Body of pancreas (tissue), 4 donors: ENCODE results near the gene TNS4. TPM values are rescaled to one million over a fixed set of nuclear protein-coding genes. Genes with fewer than 3 reads are reported as not detected.

Experiments used
- ATAC-seq: fragments of 150-250 bp; one replicate; pipeline ENCODE4 v1.9.1; 2016
- DNase-seq, 4 donors: peaks; one replicate each; pipeline ENCODE4 v3.0.0-alpha.2; 2019
- H3K27ac ChIP-seq, 4 donors: fragments of 200-600 bp; sonication (generic); 1 replicate in 3 of 4; 2 replicates in 1 of 4; pipeline versions ENCODE4 v1.5.1 to v1.6.1; 2016 to 2019; ENCODE audit warnings: mild to moderate bottlenecking in 1 of 4, mixed read lengths in 1 of 4, moderate library complexity in 1 of 4
- H3K27me3 ChIP-seq, 2 donors: fragments of 200-600 bp; sonication (generic); one replicate each; pipeline ENCODE4 v1.6.0; 2016; ENCODE audit warnings: mild to moderate bottlenecking in 1 of 2
- H3K36me3 ChIP-seq, 2 donors: fragments of 200-600 bp; sonication (generic); replicated peaks in 1 of 2; 2 replicates each; pipeline ENCODE4 v1.5.1; 2016; ENCODE audit warnings: low read depth in 2 of 2; ENCODE audit not compliant: insufficient read depth in 1 of 2
- H3K4me1 ChIP-seq: fragments of 200-600 bp; sonication (generic); one replicate; pipeline ENCODE4 v1.6.0; 2016
- H3K4me3 ChIP-seq, 2 donors: fragments of 200-600 bp; sonication (generic); 1 replicate in 1 of 2; 2 replicates in 1 of 2; pipeline ENCODE4 v1.5.1; 2016 to 2019
- H3K9me3 ChIP-seq, 3 donors: fragments of 200-600 bp; sonication (generic); 1 replicate in 2 of 3; 2 replicates in 1 of 3; pipeline ENCODE4 v1.5.1; 2016
- POLR2A ChIP-seq, 3 donors: fragments of 450-650 bp; IDR thresholded peaks; one replicate each; pipeline ENCODE4 v1.6.1; 2016; ENCODE audit warnings: antibody characterized with exemption in 3 of 3, mild to moderate bottlenecking in 2 of 3
- WGBS, 2 donors: methylation state at CpG; one replicate each; pipeline ENCODE4 v1.1.5; 2017; 5-methylcytosine and 5-hydroxymethylcytosine counted together
- intact Hi-C: fragments of 100-400 bp; cut with DNase I; formaldehyde crosslinking; loops from one replicate; pipeline ENCODE4 v1.15.1; 2023
- total RNA-seq, 2 donors: library from RNA; depleted of rRNA; stranded (reverse); fragments of >200 nt; gene quantifications; one replicate each; pipeline ENCODE4 v1.1.0, GENCODE V29; 2016
- TF ChIP-seq, protein P1 (sequence below), 7 experiments: fragments of 450-650 bp in 4 of 7; fragments of 200-600 bp in 3 of 7; sonication (generic) in 3 of 7; IDR thresholded peaks; one replicate each; pipeline ENCODE4 v1.5.1; 2016 to 2019; ENCODE audit warnings: antibody characterized with exemption in 7 of 7

Gene TNS4
- total RNA-seq, 2 donors from 2014 or later, result not detected

DNA sequence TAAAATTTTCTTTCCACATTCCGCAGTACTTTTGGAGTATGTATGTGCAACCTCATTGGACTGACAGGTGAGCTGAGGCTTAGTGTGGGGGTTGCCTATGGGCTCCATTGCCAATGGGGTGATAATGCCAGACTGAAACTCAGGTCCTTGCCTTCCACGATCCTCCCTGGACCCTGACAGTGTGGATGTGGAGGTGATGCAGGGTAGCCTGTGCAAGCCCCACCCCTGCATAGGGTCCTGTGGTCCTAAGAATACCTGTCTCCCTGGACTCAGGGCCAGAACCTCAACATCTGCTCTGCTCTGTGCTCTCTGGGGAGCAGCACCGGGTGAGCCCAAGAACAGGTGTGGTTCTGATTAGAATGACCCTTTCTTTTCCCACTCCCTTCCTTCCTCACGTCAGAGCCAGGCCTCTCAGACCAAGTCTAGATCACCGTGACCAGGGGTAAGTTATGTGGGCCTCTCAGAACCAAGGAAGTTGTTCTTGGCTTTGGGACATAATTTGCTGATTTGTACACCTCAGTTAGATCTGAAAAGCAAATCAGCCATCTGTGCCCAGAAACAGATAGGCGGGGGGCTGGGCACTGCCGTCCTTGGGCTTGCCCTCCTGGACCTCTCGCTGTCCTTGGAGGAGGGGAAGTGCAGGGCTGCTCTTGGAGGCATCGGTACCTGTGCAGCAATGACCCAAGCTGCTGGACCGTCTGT, 8.4 kb upstream of the TNS4 start:
- peaks cover 5% of the 10 kb centered on the region for H3K4me1 ChIP-seq
- DNase-seq (no peak), ATAC-seq (no peak)
- no peaks in the 10 kb centered on the region for H3K27me3 ChIP-seq
- no peak overlapping the region for H3K4me3 ChIP-seq
- intact Hi-C loops, result no loop called here
- no peak overlapping the region for H3K27ac ChIP-seq
- no peaks in the 10 kb centered on the region for H3K9me3 ChIP-seq
- WGBS, 2 donors, result 76 to 77% methylated on average over 6 to 10 of the region's 10 CpGs
- no peaks in the 10 kb centered on the region for H3K36me3 ChIP-seq
- no peak for TF ChIP-seq POLR2A (IDR thresholded peaks at IDR 0.05)
- TF ChIP-seq, protein P1, sequence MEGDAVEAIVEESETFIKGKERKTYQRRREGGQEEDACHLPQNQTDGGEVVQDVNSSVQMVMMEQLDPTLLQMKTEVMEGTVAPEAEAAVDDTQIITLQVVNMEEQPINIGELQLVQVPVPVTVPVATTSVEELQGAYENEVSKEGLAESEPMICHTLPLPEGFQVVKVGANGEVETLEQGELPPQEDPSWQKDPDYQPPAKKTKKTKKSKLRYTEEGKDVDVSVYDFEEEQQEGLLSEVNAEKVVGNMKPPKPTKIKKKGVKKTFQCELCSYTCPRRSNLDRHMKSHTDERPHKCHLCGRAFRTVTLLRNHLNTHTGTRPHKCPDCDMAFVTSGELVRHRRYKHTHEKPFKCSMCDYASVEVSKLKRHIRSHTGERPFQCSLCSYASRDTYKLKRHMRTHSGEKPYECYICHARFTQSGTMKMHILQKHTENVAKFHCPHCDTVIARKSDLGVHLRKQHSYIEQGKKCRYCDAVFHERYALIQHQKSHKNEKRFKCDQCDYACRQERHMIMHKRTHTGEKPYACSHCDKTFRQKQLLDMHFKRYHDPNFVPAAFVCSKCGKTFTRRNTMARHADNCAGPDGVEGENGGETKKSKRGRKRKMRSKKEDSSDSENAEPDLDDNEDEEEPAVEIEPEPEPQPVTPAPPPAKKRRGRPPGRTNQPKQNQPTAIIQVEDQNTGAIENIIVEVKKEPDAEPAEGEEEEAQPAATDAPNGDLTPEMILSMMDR (IDR thresholded peaks at IDR 0.05), result no peak

GRCh38 chr17:40506786-40507185, 5.4 kb upstream of the TNS4 start:
- WGBS, 2 donors, result 81 to 84% methylated on average over 3 to 5 of the region's 5 CpGs
- ATAC-seq (no peak), DNase-seq (no peak)
- no peak overlapping the region for H3K27ac ChIP-seq
- peaks cover 5% of the 10 kb centered on the region for H3K4me1 ChIP-seq
- no peaks in the 10 kb centered on the region for H3K27me3 ChIP-seq
- H3K36me3 ChIP-seq, result no peaks in the 10 kb centered on the region
- H3K4me3 ChIP-seq, result no peak overlapping the region
- no peak for TF ChIP-seq POLR2A (IDR thresholded peaks at IDR 0.05)
- TF ChIP-seq, protein P1 (IDR thresholded peaks at IDR 0.05), result no peak
- no peaks in the 10 kb centered on the region for H3K9me3 ChIP-seq
- intact Hi-C loops, result no loop called here

- no peaks in the 10 kb centered on the region for H3K27me3 ChIP-seq
- intact Hi-C loops, result no loop called here
- no peak for DNase-seq
- H3K4me1 ChIP-seq, result peaks cover 12% of the 10 kb centered on the region
- no peaks in the 10 kb centered on the region for H3K36me3 ChIP-seq
- H3K4me3 ChIP-seq, result no peak overlapping the region
- no peaks in the 10 kb centered on the region for H3K9me3 ChIP-seq
- TF ChIP-seq, protein P1 (IDR thresholded peaks at IDR 0.05), result no peak
- TF ChIP-seq POLR2A (IDR thresholded peaks at IDR 0.05), result no peak
- H3K27ac ChIP-seq, result no peak overlapping the region
- no peak for ATAC-seq
- 93 to 98% methylated on average over 2 of the region's 2 CpGs for WGBS, 2 donors
These were observed 1.7 kb upstream of the TNS4 start for GRCh38 chr17:40503154-40503553.

DNA sequence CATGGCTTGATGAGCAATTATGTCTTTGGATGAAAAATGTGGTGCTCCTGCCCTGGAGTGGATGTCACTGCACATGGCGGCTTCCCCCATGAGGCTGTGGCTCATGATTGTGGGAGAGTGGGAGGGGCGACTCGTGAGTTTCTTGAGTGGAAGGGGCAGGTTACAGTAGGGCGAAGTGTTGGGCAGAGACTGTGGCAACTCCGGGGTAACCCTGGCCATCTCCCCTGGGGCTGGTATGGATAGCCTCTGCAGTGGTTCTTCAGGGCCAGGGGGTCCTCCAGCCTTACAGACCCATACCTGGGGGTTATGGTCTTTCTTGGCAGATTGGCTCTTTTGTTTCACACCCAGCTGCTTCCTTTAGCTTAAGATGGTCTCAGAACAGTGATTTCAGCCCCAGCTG, 1.3 kb upstream of the TNS4 start:
- DNase-seq, result no peak
- Histone ChIP-seq H3K4me3 (no peak overlapping the region), H3K9me3 (no peaks in the 10 kb centered on the region), H3K27ac (no peak overlapping the region), H3K4me1 (peaks cover 12% of the 10 kb centered on the region), H3K36me3 (no peaks in the 10 kb centered on the region), H3K27me3 (no peaks in the 10 kb centered on the region)
- no peak for ATAC-seq
- 80 to 88% methylated on average over 5 of the region's 5 CpGs for WGBS, 2 donors
- intact Hi-C loops, result no loop called here
- no peak for TF ChIP-seq POLR2A (IDR thresholded peaks at IDR 0.05)
- TF ChIP-seq, protein P1 (IDR thresholded peaks at IDR 0.05), result no peak

DNA sequence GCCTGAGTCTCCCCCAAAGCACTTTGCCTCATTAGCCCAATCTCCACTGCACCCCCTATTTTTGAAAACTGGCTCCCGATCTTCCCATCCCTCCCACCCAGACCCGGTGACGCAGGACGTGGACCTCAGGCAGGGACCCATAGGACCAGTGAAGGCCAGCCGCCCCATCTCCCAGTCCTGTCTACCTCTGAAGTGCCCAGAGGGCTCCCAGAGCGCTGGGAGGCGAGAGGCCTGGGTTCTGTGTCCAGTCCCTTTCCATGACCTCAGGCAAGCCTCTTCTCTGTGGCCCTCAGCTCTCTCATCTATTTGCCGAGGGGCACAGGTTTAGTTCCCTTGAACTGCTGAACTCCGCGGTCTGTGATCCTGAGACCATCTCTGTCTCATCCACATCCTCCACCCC, 714 bp downstream of the TNS4 start:
- intact Hi-C loops, result no loop called here
- Histone ChIP-seq H3K9me3 (no peaks in the 10 kb centered on the region), H3K36me3 (no peaks in the 10 kb centered on the region), H3K4me3 (no peak overlapping the region), H3K4me1 (peaks cover 12% of the 10 kb centered on the region), H3K27me3 (no peaks in the 10 kb centered on the region), H3K27ac (no peak overlapping the region)
- no peak for DNase-seq
- WGBS, 2 donors, result 87 to 91% methylated on average over 9 to 10 of the region's 10 CpGs
- ATAC-seq, result no peak
- TF ChIP-seq POLR2A (IDR thresholded peaks at IDR 0.05), result no peak
- TF ChIP-seq, protein P1 (IDR thresholded peaks at IDR 0.05), result no peak
